Ishikawa (cell line): ENCODE measurements around the gene MAP3K20.

Source experiments
- EP300 ChIP-seq: IDR thresholded peaks from 2 replicates; pipeline ENCODE4 v1.6.1; 2012; ENCODE audit warnings: borderline replicate concordance
- RAD21 ChIP-seq: IDR thresholded peaks from 2 replicates; pipeline ENCODE4 v1.6.1; 2012; ENCODE audit warnings: low read depth
- YY1 ChIP-seq: IDR thresholded peaks from 2 replicates; pipeline ENCODE4 v1.6.1; 2012; ENCODE audit warnings: low read depth
- ZBTB7A ChIP-seq: IDR thresholded peaks from 2 replicates; pipeline ENCODE4 v1.6.1; 2012; ENCODE audit warnings: low read depth

- TF ChIP-seq ZBTB7A (no peak), EP300 (no peak), YY1 (no peak), RAD21 (no peak)
Measured at GRCh38 chr2:173107629-173108022, 32.0 kb downstream of the MAP3K20 start.
